Activated T-cell treated with anti-CD3 and anti-CD28 coated beads, Interleukin-2, amount 50 U/mL, for 24 hours (primary cell): Measurements from ENCODE around the gene GPR171.
A peak's percentile ranks its signal among the peaks of the same experiment; 100 is the strongest.
"Not testable (repeated sequence)": the region's sequence is repeated elsewhere in the genome, so short reads cannot be mapped to it uniquely, and the experiment has no call there.

Source experiments
- DNase-seq: peaks from one replicate; pipeline ENCODE4 v3.0.0-alpha.2; 2020
- H3K27ac Mint-ChIP-seq: 2 replicates; pipeline ENCODE4 v1.8.0; 2020; ENCODE audit warnings: mild to moderate bottlenecking, mixed read lengths
- H3K27me3 Mint-ChIP-seq: 2 replicates; pipeline ENCODE4 v1.8.0; 2020; ENCODE audit warnings: mixed read lengths
- H3K36me3 Mint-ChIP-seq: 2 replicates; pipeline ENCODE4 v1.8.0; 2020; ENCODE audit warnings: low read depth, mixed read lengths
- H3K4me1 Mint-ChIP-seq: 2 replicates; pipeline ENCODE4 v1.8.0; 2020; ENCODE audit warnings: low read depth, mixed read lengths
- H3K4me3 Mint-ChIP-seq: 2 replicates; pipeline ENCODE4 v1.8.0; 2020; ENCODE audit warnings: mild to moderate bottlenecking, moderate library complexity, mixed read lengths
- H3K9me3 Mint-ChIP-seq: 2 replicates; pipeline ENCODE4 v1.8.0; 2020; ENCODE audit warnings: mixed read lengths

Gene GPR171, protein sequence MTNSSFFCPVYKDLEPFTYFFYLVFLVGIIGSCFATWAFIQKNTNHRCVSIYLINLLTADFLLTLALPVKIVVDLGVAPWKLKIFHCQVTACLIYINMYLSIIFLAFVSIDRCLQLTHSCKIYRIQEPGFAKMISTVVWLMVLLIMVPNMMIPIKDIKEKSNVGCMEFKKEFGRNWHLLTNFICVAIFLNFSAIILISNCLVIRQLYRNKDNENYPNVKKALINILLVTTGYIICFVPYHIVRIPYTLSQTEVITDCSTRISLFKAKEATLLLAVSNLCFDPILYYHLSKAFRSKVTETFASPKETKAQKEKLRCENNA

DNA sequence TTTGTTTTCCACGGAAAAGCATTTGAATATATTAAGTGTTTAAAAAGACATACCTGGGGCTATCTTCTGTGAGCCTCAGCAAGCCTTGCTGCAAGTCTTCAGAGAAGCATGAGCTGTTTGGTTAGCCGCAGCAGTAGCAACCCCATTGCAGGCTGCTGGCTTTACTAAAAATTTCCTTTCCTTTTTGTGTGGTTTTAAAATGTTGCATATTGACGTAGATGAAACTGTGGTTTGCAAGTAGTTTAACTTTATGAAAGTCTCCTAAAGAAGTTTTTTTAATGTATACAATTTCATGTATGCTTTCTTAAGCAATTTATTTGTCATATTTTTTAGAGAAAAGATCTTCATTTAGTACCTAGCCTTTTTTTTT lies at the start of gene GPR171:
GPR171 (minus strand) TSS at position 166 of the 370 bp plus-strand sequence. CDS start 3,830 bp downstream, outside the sequence.
- Mint-ChIP-seq H3K4me3 (peak within 1 kb of the TSS; percentile 91), H3K27me3 (no peaks in the 10 kb centered on the region), H3K4me1 (peaks cover 70% of the 10 kb centered on the region), H3K36me3 (peaks cover 51% of the 10 kb centered on the region), H3K27ac (peak within 1 kb of the TSS; percentile 96), H3K9me3 (peaks cover 3% of the 10 kb centered on the region)
- peak; percentile 62 for DNase-seq

DNA sequence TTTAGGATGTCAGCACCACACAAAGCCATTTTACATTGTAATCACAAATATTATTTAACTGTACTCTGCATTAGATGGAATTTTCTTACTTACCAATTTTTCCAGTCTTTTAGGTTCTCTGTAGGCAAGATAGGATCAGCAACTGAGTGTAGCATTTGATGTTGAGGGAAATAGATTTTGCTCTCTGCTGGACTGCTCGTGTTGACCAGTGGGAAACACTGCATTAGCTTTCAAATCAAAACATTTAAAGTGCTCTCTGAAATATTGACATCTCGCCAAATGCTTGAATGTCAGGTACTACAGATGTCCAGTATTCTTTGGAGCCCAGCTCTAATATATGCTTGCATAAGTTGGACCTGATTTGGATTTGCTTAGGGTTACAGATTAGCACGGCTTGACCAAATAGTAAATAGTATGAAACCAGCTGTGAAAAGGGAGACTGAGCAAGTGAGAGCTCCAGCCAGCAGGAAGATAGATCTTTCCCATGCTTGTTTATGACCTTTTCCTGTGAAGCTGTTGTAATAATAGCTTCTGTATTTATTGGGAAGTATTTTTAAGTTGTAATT lies 45.8 kb upstream of the GPR171 start:
- Mint-ChIP-seq H3K4me3 (no peak overlapping the region), H3K9me3 (no peaks in the 10 kb centered on the region), H3K27ac (no peak overlapping the region), H3K36me3 (no peaks in the 10 kb centered on the region), H3K4me1 (no peaks in the 10 kb centered on the region), H3K27me3 (no peaks in the 10 kb centered on the region)
- no peak for DNase-seq

DNA sequence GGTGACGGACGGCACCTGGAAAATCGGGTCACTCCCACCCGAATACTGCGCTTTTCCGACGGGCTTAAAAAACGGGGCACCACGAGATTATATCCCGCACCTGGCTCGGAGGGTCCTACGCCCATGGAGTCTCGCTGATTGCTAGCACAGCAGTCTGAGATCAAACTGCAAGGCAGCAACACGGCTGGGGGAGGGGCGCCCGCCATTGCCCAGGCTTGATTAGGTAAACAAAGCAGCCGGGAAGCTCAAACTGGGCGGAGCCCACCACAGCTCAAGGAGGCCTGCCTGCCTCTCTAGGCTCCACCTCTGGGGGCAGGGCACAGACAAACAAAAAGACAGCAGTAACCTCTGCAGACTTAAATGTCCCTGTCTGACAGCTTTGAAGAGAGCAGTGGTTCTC lies 39.0 kb upstream of the GPR171 start:
- H3K4me1 Mint-ChIP-seq, H3K27ac Mint-ChIP-seq, H3K27me3 Mint-ChIP-seq, DNase-seq, H3K36me3 Mint-ChIP-seq, H3K9me3 Mint-ChIP-seq, H3K4me3 Mint-ChIP-seq: not testable (repeated sequence)

DNA sequence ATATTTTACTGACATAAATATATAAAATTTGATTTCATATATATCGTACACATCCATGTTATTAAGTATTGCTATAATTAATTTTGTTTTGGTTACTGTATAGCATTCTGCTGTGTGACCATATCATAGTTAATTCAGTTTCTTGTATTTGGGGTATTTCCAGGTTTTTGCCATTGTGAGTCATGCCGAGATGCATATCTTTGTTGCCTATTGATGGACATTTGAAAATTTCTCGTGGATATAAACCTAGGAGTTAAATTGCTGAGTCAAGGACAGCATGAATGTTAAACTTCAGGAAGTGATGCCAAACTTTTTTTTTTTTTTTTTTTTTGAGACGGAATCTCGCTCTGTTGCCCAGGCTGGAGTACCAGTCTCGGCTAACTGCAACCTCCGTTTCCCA lies 33.7 kb upstream of the GPR171 start:
- DNase-seq = no peak
- Mint-ChIP-seq H3K4me3 (no peak overlapping the region), H3K27ac (no peak overlapping the region), H3K4me1 (peaks cover 2% of the 10 kb centered on the region), H3K9me3 (no peaks in the 10 kb centered on the region), H3K27me3 (no peaks in the 10 kb centered on the region), H3K36me3 (no peaks in the 10 kb centered on the region)

DNA sequence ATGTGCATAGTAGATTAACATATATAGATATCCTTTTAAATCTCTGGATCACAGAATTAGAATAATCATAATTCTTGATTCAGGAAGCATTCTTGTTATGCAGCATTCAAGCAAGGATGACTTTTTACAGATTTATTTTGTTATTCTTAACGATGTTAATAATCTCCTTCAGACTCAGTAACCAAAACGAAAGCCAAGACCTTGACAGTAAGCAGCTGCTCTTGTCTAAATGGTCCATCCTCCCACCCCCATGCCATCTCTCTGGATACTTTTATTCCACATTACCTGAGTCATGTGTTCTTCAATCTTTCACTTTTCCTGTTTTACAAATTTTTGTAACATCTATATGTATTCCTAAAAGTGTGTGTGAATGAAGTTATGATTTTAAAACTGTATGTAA lies 33.3 kb upstream of the GPR171 start:
- H3K4me3 Mint-ChIP-seq = no peak overlapping the region
- no peak for DNase-seq
- no peaks in the 10 kb centered on the region for H3K9me3 Mint-ChIP-seq

DNA sequence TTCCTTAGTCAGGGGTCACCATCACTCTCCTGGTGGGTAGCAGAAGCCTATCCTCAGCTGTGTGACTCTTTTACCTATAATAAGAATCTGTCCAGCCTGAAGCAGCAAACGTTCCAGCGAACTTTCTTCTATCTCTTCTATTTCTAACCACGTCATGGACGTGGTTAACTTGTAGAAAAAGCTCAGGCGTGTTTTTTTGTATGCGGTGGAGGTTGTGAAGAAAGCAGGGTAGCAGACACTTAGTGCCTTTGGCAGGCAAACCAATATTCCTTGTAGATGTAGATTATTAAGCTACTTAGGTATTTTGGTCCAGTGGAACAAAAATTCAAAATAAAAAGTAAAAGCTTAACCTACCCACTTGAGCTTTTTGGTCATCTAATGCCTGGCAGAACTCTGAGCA lies 31.8 kb upstream of the GPR171 start:
- no peaks in the 10 kb centered on the region for H3K9me3 Mint-ChIP-seq
- no peaks in the 10 kb centered on the region for H3K27me3 Mint-ChIP-seq
- H3K4me1 Mint-ChIP-seq = peaks cover 19% of the 10 kb centered on the region
- no peak for DNase-seq
- no peak overlapping the region for H3K4me3 Mint-ChIP-seq
- H3K27ac Mint-ChIP-seq = no peak overlapping the region
- H3K36me3 Mint-ChIP-seq = no peaks in the 10 kb centered on the region

More for the DNA sequence above, 33.3 kb upstream of the GPR171 start:
- Mint-ChIP-seq H3K4me1 (peaks cover 6% of the 10 kb centered on the region), H3K27me3 (no peaks in the 10 kb centered on the region), H3K36me3 (no peaks in the 10 kb centered on the region), H3K27ac (no peak overlapping the region)

DNA sequence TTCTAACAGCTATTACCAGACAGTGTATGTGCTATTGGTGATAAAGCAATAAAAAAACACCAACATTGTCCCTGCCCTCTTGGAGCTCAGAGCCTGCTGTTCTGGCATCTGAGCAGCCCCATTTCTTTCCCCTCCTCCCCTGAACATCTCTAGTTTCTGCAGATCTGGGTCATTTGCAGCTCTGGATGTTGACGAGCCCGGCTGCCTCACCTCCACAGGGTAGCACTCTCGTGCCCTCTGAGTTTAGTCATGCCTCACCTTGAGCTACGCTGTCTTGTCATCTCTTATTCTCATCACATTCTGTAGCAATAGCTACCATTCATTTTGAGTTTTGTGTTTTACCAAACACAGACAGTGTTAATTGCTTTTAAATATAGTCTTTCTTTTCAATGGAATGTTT lies 30.0 kb upstream of the GPR171 start:
- H3K36me3 Mint-ChIP-seq = no peaks in the 10 kb centered on the region
- H3K4me1 Mint-ChIP-seq = peaks cover 28% of the 10 kb centered on the region
- H3K27me3 Mint-ChIP-seq = no peaks in the 10 kb centered on the region
- DNase-seq = no peak
- no peak overlapping the region for H3K4me3 Mint-ChIP-seq
- no peak overlapping the region for H3K27ac Mint-ChIP-seq
- H3K9me3 Mint-ChIP-seq = no peaks in the 10 kb centered on the region

DNA sequence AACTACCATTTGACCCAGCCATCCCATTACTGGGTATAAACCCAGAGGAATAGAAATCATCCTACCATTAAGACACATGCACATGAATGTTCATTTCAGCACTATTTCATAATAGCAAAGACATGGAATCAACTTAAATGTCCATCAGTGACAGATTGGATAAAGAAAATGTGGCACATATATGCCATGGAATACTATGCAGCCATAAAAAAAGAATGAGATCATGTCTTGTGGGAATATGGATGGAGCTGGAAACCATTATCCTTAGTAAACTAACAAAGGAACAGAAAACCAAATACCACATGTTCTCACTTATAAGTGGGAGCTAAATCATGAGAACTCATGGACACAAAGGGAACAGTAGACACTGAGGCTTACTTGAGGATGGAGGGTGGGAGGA lies 29.4 kb upstream of the GPR171 start:
- not testable (repeated sequence) for H3K27me3 Mint-ChIP-seq

DNA sequence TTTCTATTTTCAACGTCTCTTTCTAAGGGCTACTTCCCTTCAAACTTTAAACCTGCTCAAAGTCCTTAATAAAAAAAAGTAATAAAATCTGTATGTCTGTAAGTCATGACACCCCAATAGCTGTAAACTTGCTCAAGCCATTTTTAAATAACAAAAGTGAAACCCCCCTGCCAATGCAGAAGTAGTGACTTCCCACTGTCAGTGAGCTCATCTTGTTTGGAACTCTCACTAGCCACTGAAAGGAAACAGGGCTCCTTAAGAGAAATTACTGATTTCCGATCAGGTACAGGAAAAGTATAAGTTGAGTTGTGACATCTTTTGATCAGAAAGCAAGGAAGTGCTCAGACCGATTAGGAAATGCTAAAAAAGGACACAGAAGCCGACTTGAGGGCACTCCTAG lies 27.6 kb upstream of the GPR171 start:
- Mint-ChIP-seq H3K27me3 (no peaks in the 10 kb centered on the region), H3K9me3 (no peaks in the 10 kb centered on the region), H3K4me3 (peak overlapping the region; percentile 13), H3K4me1 (peaks cover 51% of the 10 kb centered on the region), H3K27ac (peak overlapping the region; percentile 73), H3K36me3 (no peaks in the 10 kb centered on the region)
- no peak for DNase-seq

More for the DNA sequence above, 29.4 kb upstream of the GPR171 start:
- not testable (repeated sequence) for H3K9me3 Mint-ChIP-seq, H3K4me3 Mint-ChIP-seq, H3K36me3 Mint-ChIP-seq, DNase-seq, H3K27ac Mint-ChIP-seq
- H3K4me1 Mint-ChIP-seq = peaks cover 34% of the 10 kb centered on the region

DNA sequence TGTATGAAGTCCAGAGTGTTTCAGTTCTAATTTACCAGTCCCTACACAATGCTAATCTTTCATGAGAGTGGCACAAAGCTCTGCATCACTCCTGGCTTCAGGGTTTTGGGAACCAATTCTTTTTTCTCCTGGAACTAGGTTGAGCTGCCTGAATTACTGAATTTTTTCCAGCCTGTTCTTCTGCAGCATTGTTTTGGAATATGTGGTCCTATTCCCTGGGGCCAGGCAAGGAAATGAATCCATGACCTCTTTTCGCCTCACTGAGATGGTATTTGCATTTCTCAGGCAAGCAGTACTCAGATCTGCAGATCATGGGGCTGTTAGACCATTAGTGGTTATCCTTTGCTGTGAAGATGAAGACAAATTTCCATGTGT lies 25.6 kb upstream of the GPR171 start:
- H3K4me1 Mint-ChIP-seq = peaks cover 66% of the 10 kb centered on the region
- no peak overlapping the region for H3K4me3 Mint-ChIP-seq
- H3K36me3 Mint-ChIP-seq = no peaks in the 10 kb centered on the region
- H3K27ac Mint-ChIP-seq = peak overlapping the region; percentile 90
- no peaks in the 10 kb centered on the region for H3K27me3 Mint-ChIP-seq
- H3K9me3 Mint-ChIP-seq = no peaks in the 10 kb centered on the region
- no peak for DNase-seq

DNA sequence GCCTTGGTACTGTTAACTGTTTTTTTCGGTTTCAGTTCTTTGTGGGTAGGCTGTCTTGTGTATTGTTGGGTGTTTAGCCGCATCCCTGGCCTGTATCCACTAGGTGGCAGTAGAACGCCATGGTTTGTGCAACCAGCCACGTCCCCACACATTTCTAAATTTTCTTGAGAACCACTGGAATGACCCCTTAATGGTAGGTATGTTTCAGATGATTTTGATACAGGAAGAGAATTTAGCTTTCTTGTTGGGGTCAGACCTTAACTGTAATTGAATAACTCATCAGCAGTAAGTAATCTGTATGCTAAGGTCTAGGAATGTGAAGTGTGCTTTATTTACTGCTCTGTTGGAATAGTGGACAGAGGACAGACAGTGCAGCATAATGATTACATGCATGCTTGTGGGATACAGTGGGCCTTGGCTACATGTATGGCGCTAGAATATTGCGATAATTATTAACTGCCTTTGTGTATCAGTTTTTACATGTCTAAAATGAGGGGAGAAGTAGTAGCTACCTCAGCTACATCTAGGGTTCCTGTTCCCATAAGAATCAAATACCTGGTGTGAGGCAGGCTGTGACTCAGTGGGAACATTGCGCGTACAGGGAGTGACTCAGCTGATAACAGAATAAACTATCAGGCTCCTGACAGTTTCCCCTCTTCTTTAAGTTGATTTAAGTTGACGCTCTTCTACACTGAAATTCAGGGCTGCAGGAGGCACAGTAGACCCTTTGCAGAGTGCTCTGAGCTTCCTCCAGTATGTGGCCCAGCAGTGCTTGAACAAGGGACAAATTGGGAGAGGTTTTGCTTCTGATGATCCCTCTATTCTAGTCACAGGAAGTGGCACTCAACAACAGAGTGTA lies 25.0 kb upstream of the GPR171 start:
- Mint-ChIP-seq H3K4me3 (peak overlapping the region; percentile 18), H3K27ac (peak overlapping the region; percentile 90)

DNA sequence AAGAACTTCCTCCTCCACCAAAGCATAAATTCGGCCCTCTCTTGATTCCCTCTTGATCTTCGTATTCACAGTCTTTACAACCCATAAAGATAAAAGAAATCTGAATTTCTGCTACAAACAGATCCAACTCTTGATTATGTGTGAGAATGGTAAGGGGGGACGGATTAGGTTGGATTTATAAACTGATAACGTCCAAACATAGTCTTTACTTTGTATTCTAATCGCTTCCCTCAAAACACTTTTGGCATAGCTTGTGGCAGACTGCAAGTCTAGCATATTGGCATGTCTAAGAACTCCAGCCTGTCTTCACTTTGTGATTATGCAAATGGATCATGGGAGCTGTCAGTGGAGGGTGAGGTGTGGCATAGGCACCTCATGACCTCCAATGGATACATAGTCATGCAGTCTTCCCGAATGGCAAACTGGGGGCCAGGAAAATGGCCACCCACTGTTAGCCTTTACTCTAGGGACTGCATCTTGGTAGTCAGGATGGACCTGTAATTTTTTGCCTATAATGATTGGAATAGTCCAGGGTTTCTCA lies 24.3 kb upstream of the GPR171 start:
- peak overlapping the region; percentile 90 for H3K27ac Mint-ChIP-seq
- no peaks in the 10 kb centered on the region for H3K27me3 Mint-ChIP-seq
- H3K9me3 Mint-ChIP-seq = peaks cover 9% of the 10 kb centered on the region
- DNase-seq = no peak
- H3K4me3 Mint-ChIP-seq = peak overlapping the region; percentile 18
- H3K4me1 Mint-ChIP-seq = peaks cover 67% of the 10 kb centered on the region
- peaks cover 6% of the 10 kb centered on the region for H3K36me3 Mint-ChIP-seq

More for the DNA sequence above, 25.0 kb upstream of the GPR171 start:
- Mint-ChIP-seq H3K9me3 (peaks cover 2% of the 10 kb centered on the region), H3K27me3 (no peaks in the 10 kb centered on the region), H3K4me1 (peaks cover 67% of the 10 kb centered on the region), H3K36me3 (no peaks in the 10 kb centered on the region)
- DNase-seq = peak; percentile 83

DNA sequence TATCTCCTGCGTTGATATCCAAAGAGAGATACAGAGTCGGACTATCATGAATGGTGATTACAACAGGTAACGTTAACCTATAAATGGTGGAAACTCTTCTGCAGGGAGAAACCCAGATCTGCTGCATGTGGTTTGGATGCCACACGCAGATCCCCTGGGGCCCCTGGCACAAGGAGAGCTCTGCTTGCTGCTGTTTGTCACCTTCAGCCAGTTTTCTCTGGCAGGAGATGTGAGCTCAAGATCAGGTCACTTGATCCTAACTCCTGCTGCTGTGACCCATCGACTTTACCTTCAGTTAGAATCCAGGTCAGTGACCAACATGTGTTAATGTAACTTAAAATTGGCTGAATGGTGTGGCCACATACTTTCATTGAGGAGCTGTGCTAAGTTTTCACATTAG lies 23.8 kb upstream of the GPR171 start:
- H3K9me3 Mint-ChIP-seq = peaks cover 14% of the 10 kb centered on the region
- H3K36me3 Mint-ChIP-seq = peaks cover 10% of the 10 kb centered on the region
- peak overlapping the region; percentile 11 for H3K4me3 Mint-ChIP-seq
- no peaks in the 10 kb centered on the region for H3K27me3 Mint-ChIP-seq
- H3K27ac Mint-ChIP-seq = peak overlapping the region; percentile 90
- H3K4me1 Mint-ChIP-seq = peaks cover 65% of the 10 kb centered on the region
- DNase-seq = no peak

DNA sequence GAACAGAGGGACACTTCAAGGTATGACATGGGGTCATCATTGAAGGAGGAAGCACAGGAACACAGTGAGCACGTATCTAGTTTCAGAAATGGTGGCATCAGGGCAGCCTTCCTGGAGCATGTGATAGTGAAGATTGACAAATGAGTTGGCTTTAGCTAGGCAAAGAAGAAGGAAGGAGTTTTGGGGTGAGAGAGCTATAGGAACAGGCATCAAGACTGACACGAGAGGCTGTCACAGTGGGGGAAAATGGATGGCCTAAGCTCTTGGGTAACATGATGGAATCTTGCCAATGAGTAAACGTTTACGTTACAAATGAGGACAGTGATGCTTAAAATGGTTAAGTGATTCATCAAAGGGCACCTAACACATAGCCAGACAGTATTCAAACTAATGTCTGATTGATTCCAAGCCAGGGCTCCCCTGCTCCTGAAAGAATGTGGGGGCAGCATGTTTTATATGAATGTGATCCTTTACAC lies 23.1 kb upstream of the GPR171 start:
- H3K27me3 Mint-ChIP-seq = no peaks in the 10 kb centered on the region
- no peak for DNase-seq
- no peak overlapping the region for H3K4me3 Mint-ChIP-seq
- peaks cover 13% of the 10 kb centered on the region for H3K36me3 Mint-ChIP-seq
- peak overlapping the region; percentile 90 for H3K27ac Mint-ChIP-seq
- H3K9me3 Mint-ChIP-seq = peaks cover 15% of the 10 kb centered on the region
- peaks cover 59% of the 10 kb centered on the region for H3K4me1 Mint-ChIP-seq
